ENCODE results near the gene CLIP3.

Gene CLIP3

GRCh38 chr19:35991731-35992450, 40.8 kb downstream of the CLIP3 start:
- Histone ChIP-seq H3K9me2 (replicated peaks; ENCODE audit: insufficient read depth, low read length) (no peaks in the 10 kb centered on the region), H3K9me3 (replicated peaks; ENCODE audit: insufficient read depth, low read length) (no peaks in the 10 kb centered on the region), H3K9ac (ENCODE audit: low read length) (no peak overlapping the region), H3K4me3 (ENCODE audit: low read length) (no peak overlapping the region), H3K27me3 (replicated peaks; ENCODE audit: insufficient read depth, low read length) (peaks cover 8% of the 10 kb centered on the region), H3F3A (ENCODE audit: insufficient read depth, low read length) (no peaks in the 10 kb centered on the region), H3K4me1 (ENCODE audit: low read length) (peaks cover 9% of the 10 kb centered on the region), H3K4me2 (ENCODE audit: low read depth, low read length) (no peak overlapping the region), H3K79me2 (ENCODE audit: low read length) (peaks cover 19% of the 10 kb centered on the region), H2AFZ (ENCODE audit: low read length) (no peak overlapping the region), H3K36me3 (replicated peaks; ENCODE audit: insufficient read depth, low read length) (no peaks in the 10 kb centered on the region), H4K20me1 (ENCODE audit: insufficient read depth, low read length) (no peaks in the 10 kb centered on the region), H3K27ac (ENCODE audit: low read length) (no peak overlapping the region)
- TF ChIP-seq EZH2 (optimal IDR thresholded peaks at IDR 0.05; ENCODE audit: low read depth, low read length) (no peak), EZH2phosphoT487 (IDR thresholded peaks at IDR 0.05; ENCODE audit: low read length) (no peak), CTCF (IDR thresholded peaks at IDR 0.05; ENCODE audit: low read length) (no peak)
- no peak for DNase-seq

- Histone ChIP-seq H4K20me1 (ENCODE audit: insufficient read depth, low read length) (no peaks in the 10 kb centered on the region), H3K9me3 (replicated peaks; ENCODE audit: insufficient read depth, low read length) (no peaks in the 10 kb centered on the region), H3K4me1 (ENCODE audit: low read length) (peaks cover 2% of the 10 kb centered on the region), H3K9me2 (replicated peaks; ENCODE audit: insufficient read depth, low read length) (no peaks in the 10 kb centered on the region), H3K79me2 (ENCODE audit: low read length) (peaks cover 11% of the 10 kb centered on the region), H3K36me3 (replicated peaks; ENCODE audit: insufficient read depth, low read length) (no peaks in the 10 kb centered on the region), H3K9ac (ENCODE audit: low read length) (no peak overlapping the region), H3K27me3 (replicated peaks; ENCODE audit: insufficient read depth, low read length) (peaks cover 16% of the 10 kb centered on the region), H3F3A (ENCODE audit: insufficient read depth, low read length) (no peaks in the 10 kb centered on the region), H3K27ac (ENCODE audit: low read length) (no peak overlapping the region), H3K4me2 (ENCODE audit: low read depth, low read length) (no peak overlapping the region), H2AFZ (ENCODE audit: low read length) (no peak overlapping the region), H3K4me3 (ENCODE audit: low read length) (no peak overlapping the region)
- no peak for DNase-seq
- TF ChIP-seq CTCF (IDR thresholded peaks at IDR 0.05; ENCODE audit: low read length) (no peak), EZH2phosphoT487 (IDR thresholded peaks at IDR 0.05; ENCODE audit: low read length) (no peak)
Observed at GRCh38 chr19:35990771-35991730, 41.6 kb downstream of the CLIP3 start.

GRCh38 chr19:35990156-35990555, 42.5 kb downstream of the CLIP3 start:
- no peaks in the 10 kb centered on the region for H4K20me1 ChIP-seq (ENCODE audit: insufficient read depth, low read length)

More at GRCh38 chr19:35990156-35990555, 42.5 kb downstream of the CLIP3 start:
- H3K9ac ChIP-seq (ENCODE audit: low read length) = no peak overlapping the region
- no peak overlapping the region for H3K4me2 ChIP-seq (ENCODE audit: low read depth, low read length)
- H3K27me3 ChIP-seq (replicated peaks; ENCODE audit: insufficient read depth, low read length) = peaks cover 25% of the 10 kb centered on the region
- no peaks in the 10 kb centered on the region for H3K4me1 ChIP-seq (ENCODE audit: low read length)
- no peak overlapping the region for H3K27ac ChIP-seq (ENCODE audit: low read length)
- no peak overlapping the region for H3K4me3 ChIP-seq (ENCODE audit: low read length)
- no peaks in the 10 kb centered on the region for H3F3A ChIP-seq (ENCODE audit: insufficient read depth, low read length)
- H2AFZ ChIP-seq (ENCODE audit: low read length) = no peak overlapping the region
- TF ChIP-seq CTCF (IDR thresholded peaks at IDR 0.05; ENCODE audit: low read length) = no peak
- TF ChIP-seq EZH2 (optimal IDR thresholded peaks at IDR 0.05; ENCODE audit: low read depth, low read length) = no peak
- no peak for TF ChIP-seq EZH2phosphoT487 (IDR thresholded peaks at IDR 0.05; ENCODE audit: low read length)
- H3K36me3 ChIP-seq (replicated peaks; ENCODE audit: insufficient read depth, low read length) = no peaks in the 10 kb centered on the region
- H3K79me2 ChIP-seq (ENCODE audit: low read length) = peaks cover 2% of the 10 kb centered on the region
- H3K9me2 ChIP-seq (replicated peaks; ENCODE audit: insufficient read depth, low read length) = no peaks in the 10 kb centered on the region
- no peaks in the 10 kb centered on the region for H3K9me3 ChIP-seq (replicated peaks; ENCODE audit: insufficient read depth, low read length)
- no peak for DNase-seq
